GM19372 (cell line): Measurements from ENCODE around the gene KRTCAP2.

Source experiments
- ATAC-seq: cut with Tn5 transposase; IDR thresholded peaks from one replicate; pipeline ENCODE4 v1.9.1; 2021; ENCODE audit warnings: mild to moderate bottlenecking, low read depth, moderate library complexity; ENCODE audit not compliant: unreplicated experiment

Gene KRTCAP2

DNA sequence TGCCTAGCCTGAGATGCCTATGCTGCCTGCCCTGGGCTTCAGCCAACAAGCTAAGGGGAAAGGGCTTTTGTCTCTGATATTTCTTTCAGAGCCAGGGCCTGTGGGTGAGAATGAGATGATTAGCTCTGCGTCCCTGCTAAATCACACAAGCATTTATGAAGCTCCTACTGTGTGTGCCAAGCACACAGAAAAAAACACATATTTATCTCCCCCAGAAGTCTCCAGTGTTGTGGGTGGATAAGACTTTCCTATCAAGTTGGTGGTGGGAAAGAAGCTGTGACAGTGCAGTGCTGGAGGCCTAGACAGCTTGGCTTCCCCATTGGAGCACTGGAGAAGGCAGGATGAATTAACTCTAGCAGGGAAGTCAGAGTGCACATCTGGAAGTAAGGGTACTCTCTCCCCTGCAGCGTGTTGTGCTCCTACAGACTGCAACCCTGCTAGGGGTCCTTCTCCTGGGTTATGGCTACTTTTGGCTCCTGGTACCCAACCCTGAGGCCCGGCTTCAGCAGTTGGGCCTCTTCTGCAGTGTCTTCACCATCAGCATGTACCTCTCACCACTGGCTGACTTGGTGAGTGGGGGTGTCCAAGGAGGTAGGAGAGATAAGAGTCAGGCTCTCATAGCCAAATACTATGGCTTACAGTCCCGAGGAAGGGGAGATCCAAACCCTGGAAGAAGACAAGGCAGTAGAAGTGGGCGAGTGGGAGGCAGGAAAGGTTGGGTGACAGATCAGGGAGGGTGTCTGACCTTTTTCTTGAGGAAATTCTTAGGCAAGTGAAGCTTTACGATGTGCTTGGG, 35.8 kb downstream of the KRTCAP2 start:
- ATAC-seq: no peak

DNA sequence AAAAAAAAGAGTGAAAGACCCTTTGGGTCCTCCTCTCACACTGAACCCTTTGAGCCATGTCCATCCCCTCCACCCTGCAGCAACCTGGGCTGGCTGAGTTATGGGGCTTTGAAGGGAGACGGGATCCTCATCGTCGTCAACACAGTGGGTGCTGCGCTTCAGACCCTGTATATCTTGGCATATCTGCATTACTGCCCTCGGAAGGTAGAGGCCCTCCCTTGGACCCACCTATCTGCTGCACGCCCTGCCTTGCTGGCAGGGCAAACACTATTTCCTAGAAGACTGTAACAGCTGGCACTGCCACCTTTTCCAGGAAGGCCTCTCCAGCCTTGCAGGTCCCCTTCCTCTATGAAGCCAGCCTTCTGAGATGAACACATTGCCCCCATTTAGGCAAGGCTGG, 36.4 kb downstream of the KRTCAP2 start:
- no peak for ATAC-seq

DNA sequence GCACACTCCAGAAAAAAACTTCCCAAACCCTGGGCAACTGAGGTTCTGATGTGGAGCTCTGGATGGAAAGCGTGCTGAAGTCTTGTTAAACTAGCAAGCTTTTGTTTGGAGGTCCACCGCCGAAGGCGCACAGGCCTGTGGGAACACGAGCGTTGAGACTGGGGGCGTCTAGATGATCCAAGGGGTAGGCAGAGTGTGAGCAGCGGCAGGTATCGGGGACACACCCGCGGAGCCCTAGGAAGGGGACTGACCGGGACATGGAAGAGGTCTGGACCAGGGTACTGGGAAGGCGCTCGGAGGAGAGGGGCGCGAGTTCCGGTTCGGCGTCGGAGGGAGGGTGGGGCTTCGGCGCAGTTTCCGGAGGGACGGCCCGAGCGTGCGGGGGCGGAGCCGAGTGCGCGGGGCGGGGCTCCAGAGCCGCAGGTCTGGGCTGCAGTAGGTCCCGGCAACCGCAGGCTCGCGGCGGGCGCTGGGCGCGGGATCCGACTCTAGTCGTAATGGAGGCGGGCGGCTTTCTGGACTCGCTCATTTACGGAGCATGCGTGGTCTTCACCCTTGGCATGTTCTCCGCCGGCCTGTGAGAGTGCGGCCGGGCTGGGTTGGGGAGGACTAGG, 37.6 kb downstream of the KRTCAP2 start, which contains the start of gene SLC50A1:
SLC50A1 (plus strand) TSS at position 438 of the 614 bp plus-strand sequence; CDS start at position 498, 60 bp downstream.
- ATAC-seq: peak; percentile 61

DNA sequence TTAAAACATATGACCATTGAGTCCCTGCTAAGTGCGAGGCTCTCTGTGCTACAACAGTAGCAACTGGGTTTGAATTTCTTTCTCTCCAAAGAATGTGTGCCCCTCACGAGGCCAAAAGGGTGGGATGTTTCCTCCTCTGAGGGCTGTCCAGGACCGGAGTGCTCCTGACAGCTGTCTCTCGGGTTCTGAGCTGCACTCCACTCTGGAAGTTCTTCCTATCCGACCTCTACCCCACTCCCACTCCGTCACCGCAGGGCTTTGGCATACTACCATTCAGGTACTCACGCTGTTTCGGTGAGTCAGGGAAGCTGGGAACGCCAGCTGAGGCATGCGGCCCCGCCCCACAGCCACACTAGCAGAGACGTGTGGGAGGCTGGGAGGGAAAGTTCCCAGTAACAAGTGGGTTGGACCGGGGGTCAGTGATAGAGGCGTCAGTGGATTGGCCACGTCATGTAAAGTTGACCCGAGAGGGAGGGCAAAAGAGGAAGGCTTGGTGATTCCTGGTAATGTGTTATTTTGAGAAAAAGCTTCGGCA, 38.2 kb downstream of the KRTCAP2 start:
- no peak for ATAC-seq

DNA sequence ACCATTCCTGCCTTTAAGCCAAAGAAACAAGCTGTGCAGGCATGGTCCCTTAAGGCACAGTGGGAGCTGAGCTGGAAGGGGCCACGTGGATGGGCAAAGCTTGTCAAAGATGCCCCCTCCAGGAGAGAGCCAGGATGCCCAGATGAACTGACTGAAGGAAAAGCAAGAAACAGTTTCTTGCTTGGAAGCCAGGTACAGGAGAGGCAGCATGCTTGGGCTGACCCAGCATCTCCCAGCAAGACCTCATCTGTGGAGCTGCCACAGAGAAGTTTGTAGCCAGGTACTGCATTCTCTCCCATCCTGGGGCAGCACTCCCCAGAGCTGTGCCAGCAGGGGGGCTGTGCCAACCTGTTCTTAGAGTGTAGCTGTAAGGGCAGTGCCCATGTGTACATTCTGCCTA, 38.8 kb downstream of the KRTCAP2 start:
- ATAC-seq: no peak

DNA sequence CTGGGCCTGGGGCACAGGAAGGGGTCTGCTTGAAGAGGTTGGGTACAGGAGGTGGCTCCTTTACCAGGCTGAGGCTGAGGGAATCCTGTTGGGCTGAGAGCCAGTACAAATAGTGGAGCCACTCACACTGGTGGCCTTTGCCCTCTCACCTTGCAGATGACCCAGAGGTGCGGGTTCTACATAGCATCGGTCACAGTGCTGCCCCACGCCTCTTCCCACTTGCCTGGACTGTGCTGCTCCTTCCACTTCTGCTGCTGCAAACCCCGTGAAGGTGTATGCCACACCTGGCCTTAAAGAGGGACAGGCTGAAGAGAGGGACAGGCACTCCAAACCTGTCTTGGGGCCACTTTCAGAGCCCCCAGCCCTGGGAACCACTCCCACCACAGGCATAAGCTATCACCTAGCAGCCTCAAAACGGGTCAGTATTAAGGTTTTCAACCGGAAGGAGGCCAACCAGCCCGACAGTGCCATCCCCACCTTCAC, 39.3 kb downstream of the KRTCAP2 start:
- no peak for ATAC-seq

DNA sequence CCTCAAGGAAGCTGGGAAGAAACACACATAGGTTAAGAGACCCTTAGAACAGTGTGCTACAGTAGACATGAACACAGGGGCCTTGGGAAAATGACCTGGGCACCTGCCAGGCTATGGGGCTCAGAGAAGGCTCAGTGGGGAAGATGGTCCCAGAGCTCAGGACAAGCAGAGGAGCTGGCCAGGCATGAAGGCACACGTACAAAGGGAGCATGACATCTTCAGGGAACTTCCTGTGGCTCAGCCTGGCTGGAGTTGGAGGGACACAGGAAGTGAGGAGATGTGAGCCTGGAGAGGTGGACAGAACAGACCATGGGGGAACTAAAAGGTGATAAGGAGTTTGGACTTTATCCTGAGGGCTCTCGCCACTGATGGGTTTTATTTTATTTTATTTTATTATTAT, 41.2 kb downstream of the KRTCAP2 start:
- no peak for ATAC-seq

DNA sequence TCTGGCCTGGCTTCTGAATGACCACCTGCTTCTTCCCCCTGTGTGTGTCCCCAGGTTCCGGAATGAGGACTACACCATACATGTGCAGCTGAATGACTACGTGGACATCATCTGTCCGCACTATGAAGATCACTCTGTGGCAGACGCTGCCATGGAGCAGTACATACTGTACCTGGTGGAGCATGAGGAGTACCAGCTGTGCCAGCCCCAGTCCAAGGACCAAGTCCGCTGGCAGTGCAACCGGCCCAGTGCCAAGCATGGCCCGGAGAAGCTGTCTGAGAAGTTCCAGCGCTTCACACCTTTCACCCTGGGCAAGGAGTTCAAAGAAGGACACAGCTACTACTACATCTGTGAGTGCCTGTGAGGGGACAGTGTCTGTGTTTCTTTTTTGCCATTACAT, 41.8 kb downstream of the KRTCAP2 start:
- no peak for ATAC-seq

DNA sequence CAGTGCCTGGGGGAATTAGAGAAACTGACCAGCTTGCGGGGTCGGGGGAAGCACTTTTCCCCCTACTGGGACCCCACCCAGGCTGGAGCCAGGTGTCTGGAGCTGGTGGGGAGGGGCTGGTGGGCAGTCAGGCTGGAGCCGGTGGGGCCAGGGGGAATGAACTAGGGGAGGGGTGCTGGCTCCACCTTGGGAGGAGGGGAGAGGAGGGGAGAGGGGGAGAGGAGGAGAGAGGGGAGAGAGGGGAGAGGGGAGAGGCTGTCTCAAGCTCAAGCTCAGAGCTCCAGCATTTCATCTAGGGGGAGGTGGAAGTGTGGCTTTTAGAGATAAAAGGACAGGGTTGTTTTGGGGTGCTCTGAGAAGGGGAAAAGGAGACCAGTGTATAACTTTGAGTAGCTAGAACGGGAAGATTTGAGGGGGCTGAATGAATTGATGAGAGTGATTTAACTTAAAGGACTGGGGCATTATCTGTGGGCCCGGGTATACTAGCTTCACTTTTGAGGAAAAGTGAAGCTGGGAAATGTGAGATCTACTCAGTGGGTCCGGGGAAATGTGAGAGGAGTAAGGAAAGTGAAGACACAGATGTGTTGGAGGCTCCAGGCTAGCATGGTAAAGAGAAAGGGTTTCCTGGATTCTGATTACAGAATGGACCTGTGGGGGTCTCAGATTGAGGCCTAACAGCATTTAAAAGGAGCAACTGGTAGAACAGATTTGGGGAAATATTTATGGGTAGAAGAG, 42.7 kb downstream of the KRTCAP2 start:
- no peak for ATAC-seq

DNA sequence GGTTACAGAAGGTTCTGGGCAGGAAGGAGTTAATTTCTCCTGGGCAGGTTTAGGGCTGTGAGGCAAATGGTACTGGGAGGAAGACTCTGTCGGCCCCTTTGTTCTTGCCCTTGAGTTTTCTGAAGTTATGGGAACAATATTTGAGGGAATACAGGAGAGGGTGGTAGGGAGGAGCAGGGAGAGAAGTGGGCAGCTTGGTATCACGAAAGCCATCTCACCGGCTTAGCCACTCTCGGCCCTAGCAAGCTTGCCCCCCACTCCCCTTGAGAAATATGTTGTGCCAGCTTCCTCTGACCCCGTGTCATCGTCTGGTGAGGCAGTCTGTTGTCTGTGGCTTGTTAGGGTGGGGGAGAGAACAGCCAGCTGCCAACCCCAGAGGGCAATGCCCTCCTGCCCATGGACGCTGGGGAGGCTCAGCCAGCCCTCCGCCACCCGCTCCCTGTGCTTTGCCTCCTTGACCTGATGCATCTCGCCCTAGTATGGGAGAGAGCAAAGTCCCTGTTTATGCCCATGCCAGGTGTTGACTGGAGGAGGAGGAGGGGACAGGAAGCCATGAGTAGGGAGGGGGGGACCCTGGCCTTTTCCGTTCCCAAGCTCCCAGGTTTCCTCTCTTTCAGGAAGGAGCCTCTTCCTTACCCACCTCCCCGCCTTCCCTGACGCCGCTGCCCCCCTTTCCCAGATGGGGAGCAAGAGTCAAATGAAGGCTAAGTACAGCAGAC, 44.2 kb downstream of the KRTCAP2 start:
- ATAC-seq: no peak

DNA sequence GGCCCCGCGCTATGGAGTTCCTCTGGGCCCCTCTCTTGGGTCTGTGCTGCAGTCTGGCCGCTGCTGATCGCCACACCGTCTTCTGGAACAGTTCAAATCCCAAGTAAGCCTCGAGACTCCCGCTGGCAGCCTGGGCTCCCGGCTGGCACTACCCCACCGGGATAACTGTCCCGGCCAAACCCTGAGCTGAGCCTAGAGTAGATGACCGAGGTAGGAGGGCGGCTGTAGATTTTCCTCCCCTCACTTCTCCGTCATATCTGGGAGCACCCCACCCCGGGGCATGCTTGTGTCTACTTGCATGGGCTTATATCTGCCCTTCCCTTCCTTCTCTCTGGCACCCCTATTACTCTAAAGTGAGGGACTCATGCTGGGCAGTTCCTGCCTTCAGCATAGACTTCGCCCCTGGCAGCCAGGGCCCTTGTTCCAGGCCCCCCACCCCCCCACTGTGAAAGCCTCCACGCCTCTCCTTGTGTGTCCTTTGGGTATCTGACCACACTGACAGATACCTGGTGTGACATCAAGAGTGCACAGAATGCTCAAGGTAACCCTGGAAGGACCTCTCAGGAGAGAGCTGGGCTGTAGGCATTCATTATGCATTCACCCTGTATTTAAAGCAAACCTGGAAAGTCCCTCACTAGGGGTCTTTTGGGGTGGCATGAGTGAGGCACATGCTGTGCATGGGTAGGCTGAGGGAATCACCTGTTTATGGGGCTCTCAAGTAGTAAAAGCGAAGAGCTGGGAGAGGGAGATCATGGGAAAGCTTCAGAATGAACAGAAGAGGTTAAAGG, 44.9 kb downstream of the KRTCAP2 start:
- no peak for ATAC-seq

DNA sequence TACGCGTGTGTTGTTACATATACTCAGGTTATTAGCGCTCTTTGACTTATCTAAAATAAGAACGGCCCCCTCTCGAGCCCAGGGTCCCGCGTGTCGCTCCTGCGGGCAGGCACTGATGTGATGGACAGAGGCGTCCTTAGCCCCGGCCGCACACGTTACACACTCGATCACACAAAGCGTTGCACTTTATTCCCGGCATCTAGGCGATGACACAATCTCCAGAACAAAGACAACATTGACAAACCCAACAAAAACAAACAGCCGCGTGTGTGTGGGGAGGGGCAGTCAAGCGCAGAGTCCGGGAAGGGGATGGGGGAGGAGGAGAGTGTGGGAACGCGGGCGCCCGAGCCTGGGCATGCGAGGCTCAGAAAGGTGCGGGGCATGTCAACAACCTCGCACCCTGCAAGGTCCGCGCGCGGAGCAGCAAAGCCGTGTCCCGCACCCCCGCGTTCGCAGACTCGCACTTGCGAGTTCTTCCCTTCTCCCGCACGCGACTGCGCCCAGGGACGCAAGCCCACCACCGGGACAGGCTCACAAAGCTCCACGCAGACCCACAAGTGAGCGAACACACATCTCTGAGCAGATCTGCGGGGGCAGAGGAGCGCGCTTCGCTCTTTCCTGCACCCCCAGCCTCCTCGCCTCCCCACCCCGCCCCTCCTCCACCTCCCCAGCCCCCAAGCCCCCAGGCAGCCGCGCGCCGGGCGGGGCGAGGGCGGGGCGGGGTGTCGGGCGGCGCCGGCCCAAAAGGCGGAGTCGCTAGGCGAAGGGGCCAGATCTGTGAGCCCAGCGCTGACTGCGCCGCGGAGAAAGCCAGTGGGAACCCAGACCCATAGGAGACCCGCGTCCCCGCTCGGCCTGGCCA, 45.8 kb downstream of the KRTCAP2 start, which contains the start of gene EFNA1:
EFNA1 (plus strand) TSS at position 772 of the 862 bp plus-strand sequence. CDS start 102 bp downstream, outside the sequence.
- ATAC-seq: no peak

DNA sequence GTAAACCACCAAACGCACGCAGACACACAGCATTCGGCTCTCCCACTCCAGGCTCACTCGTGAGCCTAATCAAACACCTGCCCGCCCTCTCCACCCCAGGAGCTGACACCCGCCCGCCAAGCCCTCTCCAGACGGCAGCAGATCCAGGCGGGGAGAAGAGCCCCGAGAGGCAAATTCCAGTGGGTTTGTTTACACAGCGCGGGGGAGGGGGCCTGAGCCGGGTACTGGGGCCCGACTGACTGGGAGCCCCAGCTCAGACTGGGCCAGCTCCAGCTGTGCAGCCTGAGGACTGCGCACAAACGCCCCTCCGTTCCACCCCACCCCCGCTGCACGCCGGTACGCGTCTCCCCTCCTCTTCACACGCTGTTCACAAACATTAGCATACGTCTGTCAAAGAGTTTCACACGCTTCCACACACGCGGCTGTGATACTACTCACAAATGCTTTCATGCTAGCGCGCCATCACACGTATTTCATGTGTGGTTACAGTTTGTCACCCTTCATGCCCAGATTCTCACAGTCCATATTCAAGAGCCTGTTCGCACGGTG, 46.5 kb downstream of the KRTCAP2 start:
- ATAC-seq: no peak

DNA sequence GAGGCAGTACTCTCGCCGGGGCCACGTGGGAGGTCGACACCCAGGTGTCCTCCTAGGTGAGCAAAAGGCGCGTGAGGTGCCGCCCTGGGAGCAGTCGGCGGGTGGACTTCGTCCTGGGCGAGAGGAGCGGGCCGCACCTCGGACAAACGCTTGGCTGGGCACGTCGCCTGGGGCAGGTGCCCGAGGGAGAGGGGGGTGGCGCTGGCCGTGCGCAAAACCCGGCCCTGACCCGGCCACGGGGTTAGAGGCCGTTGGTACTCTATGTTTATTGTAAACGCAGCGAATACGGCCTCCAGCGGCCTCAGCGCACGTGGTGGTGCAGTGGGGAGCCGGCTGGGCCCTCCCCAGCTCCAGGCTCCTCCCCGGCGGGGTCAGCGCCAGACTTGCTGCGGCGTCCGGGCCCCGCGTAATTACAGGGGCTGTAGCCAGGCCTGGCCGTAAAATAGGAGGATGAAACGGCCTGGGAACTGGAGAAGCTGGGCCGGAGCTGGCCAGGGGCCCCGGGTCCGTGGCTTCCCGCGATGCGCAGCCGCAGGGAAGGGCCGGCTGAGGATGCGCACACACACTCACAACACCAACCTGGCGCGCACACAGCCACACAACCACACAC, 47.1 kb downstream of the KRTCAP2 start:
- ATAC-seq: no peak

DNA sequence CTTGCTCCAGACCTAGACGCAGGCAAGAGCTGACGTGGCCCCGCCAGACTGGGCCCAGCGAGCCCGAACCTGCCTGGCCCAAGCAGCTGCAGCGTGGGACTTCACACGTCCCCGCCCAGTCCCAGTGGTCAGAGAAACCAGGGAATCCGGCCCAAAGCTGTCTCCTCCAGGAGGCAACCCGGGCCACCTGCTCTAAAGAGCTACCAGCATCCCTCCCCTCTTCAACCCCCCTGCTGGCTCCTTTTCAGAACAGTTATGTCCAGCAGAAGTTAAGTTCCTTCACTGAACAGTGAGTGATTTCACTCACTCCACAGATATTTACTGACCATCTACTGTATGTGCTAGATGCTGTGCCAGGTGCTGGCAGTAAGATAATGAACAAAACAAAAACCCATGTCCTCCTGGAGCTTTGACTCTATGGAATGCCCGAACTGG, 47.6 kb downstream of the KRTCAP2 start:
- no peak for ATAC-seq

DNA sequence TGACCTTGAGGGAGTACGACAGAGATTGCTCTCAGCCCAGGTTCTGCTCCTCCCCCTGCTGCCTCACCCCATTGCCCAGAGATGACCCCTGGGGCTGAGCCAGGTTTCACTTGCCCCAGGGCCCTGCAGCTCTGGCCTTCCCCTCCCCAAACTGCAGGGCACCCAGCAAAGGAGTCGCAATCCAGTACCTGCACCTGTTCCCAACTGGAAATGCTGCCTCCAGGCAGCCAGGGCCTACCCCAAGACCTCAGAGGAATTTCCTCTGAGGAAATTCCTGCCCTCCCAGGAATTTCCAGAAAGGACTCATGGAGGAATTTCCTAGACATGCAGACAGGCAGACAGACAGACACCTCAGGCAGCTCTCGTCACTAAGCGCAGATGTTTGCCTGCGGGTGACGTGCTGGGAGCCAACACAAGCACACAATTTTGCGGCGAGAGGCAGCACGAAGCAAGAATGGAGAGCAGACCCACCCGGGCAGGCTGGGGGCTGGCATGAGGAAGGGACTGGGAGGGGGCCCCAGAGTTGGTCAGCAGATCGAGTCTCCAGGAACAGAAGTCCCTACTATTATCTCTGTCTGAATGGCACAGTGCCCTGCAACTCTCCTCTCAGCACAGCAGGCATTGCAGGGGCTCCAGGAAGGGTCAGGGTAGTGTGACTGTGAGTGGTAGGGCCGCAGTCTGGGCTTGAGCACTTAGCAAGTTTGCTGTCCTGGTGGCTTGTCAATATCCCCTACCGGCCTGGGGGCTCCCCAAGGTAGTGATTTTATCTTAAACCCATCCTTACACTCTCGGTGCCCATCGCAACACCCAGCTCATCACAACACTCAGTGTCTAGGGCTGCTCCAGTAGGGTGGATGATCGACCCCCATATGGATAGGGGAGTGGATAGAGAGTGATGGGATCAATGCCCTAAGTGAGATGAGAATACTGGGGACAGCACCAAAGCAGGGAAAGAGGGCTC, 48.3 kb downstream of the KRTCAP2 start:
- ATAC-seq: no peak

DNA sequence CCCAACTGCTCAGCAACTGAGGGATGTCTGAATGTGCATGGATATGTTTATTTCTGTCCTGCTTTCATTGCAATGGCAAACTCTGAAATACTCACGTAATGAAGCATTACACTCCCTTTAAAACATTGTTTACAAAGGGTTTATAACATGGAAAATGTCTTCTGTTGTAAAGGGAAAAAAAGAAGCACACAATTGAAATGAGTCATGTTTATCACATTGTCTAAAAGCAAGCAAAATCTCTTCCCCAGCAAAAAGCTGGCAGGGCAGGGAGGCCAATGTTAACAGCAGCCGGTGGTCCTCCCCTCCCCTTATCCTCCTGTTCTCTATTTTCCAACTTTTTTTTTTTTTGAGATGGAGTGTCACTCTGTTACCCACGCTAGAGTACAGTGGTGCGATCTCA, 49.3 kb downstream of the KRTCAP2 start:
- no peak for ATAC-seq
